ENCODE results near the gene NKG7. TPM values are rescaled to one million over a fixed set of nuclear protein-coding genes. Genes with fewer than 3 reads are reported as not detected.

Gene NKG7
- total RNA-seq, 1 donor from 2014 or later = not detected

DNA sequence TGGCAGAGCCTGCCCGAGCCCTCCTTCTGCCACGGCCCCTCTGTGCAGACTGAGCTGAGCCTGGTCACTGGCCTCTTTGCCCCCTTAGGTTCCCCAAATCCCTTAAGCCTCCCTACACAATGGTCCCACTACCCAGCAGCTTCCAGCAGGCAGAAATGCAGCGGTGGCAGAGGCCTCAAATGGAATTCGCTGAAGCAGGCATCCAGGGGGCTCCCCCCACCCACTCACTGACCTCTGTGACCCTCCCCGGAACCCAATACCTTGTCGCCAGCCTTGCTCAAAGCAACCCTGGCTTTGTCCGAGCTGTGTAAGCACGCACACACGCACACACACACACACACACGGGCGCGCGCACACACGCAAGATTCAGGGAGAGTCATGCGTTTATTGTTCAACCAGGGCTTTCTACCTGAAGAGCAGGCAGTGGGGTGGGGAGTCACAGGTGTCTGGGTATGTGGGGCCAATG lies 15.5 kb upstream of the NKG7 start, which contains the start of gene LIM2:
TSS of gene LIM2 (minus strand) at position 51 of the 466 bp plus-strand sequence. CDS start 531 bp downstream, outside the sequence.
- Mint-ChIP-seq H3K9me3 (ENCODE audit: low read depth) (no peaks in the 10 kb centered on the region), H3K27ac (ENCODE audit: unreplicated experiment) (no peak within 1 kb of the TSS), H3K27me3 (ENCODE audit: low read depth) (no peaks in the 10 kb centered on the region), H3K4me3 (ENCODE audit: unreplicated experiment) (no peak within 1 kb of the TSS), H3K4me1 (ENCODE audit: low read depth) (no peaks in the 10 kb centered on the region), H3K36me3 (ENCODE audit: low read depth) (no peaks in the 10 kb centered on the region)
- no peak for DNase-seq (ENCODE audit: low spot score)
- TF ChIP-seq, protein P1, sequence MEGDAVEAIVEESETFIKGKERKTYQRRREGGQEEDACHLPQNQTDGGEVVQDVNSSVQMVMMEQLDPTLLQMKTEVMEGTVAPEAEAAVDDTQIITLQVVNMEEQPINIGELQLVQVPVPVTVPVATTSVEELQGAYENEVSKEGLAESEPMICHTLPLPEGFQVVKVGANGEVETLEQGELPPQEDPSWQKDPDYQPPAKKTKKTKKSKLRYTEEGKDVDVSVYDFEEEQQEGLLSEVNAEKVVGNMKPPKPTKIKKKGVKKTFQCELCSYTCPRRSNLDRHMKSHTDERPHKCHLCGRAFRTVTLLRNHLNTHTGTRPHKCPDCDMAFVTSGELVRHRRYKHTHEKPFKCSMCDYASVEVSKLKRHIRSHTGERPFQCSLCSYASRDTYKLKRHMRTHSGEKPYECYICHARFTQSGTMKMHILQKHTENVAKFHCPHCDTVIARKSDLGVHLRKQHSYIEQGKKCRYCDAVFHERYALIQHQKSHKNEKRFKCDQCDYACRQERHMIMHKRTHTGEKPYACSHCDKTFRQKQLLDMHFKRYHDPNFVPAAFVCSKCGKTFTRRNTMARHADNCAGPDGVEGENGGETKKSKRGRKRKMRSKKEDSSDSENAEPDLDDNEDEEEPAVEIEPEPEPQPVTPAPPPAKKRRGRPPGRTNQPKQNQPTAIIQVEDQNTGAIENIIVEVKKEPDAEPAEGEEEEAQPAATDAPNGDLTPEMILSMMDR (IDR thresholded peaks at IDR 0.05) = no peak

DNA sequence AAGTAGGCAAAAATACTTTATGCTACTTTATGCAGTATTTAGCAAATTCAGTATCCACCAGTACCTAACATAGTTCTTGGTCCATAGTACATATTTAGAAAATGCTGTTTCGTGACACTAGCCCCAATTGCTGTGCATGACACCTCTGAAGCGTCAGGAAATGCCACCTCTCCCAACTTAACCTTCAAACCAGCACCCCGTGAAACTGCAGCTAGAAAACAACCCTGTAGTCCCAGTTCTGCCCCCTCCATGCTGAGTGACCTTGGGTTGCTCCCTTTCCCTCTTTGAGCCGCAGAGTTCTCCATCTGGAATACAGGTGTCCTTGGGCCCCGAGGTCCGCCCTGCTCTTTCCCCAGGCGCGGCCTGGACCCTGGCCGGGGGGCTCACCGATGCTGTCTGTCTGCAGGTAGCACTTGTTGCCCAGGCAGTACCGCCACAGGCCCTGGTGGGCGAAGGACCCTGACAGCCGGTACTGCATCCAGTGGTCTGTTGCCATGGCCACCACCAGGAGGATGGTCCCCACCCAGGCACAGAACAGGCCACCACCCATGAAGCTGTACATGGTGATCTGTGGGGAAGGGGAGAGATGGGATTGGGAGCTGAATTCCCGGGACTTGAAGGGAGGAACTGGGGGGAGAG lies 14.5 kb upstream of the NKG7 start:
- TF ChIP-seq, protein P1 (IDR thresholded peaks at IDR 0.05) = no peak
- H3K36me3 Mint-ChIP-seq (ENCODE audit: low read depth) = no peaks in the 10 kb centered on the region
- no peak overlapping the region for H3K4me3 Mint-ChIP-seq (ENCODE audit: unreplicated experiment)
- H3K9me3 Mint-ChIP-seq (ENCODE audit: low read depth) = no peaks in the 10 kb centered on the region
- no peaks in the 10 kb centered on the region for H3K27me3 Mint-ChIP-seq (ENCODE audit: low read depth)
- no peak overlapping the region for H3K27ac Mint-ChIP-seq (ENCODE audit: unreplicated experiment)
- peak; percentile 5 for DNase-seq (ENCODE audit: low spot score)
- no peaks in the 10 kb centered on the region for H3K4me1 Mint-ChIP-seq (ENCODE audit: low read depth)

DNA sequence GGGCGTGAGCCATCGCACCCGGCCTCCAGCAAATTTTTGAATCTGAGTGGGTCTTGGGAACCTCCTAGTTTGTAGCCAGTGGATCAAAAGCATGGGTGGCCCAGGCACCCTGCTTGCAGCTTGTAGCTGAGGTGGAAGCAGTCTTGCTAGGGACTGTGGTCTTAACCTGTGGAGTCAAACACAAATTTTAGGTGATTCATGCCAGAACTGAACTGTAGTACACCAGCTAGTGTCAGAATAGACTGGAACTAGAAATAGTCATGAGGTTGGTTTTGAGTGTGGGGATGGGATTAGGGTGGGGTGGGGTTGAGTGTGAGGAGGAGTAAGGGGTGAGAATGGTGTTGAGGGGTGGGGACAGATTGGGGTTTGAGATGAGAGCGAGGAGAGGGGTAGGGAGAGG lies 9.6 kb upstream of the NKG7 start:
- Mint-ChIP-seq H3K4me3 (ENCODE audit: unreplicated experiment) (no peak overlapping the region), H3K36me3 (ENCODE audit: low read depth) (no peaks in the 10 kb centered on the region), H3K4me1 (ENCODE audit: low read depth) (no peaks in the 10 kb centered on the region), H3K27me3 (ENCODE audit: low read depth) (no peaks in the 10 kb centered on the region), H3K9me3 (ENCODE audit: low read depth) (no peaks in the 10 kb centered on the region), H3K27ac (ENCODE audit: unreplicated experiment) (no peak overlapping the region)
- no peak for DNase-seq (ENCODE audit: low spot score)
- TF ChIP-seq, protein P1 (IDR thresholded peaks at IDR 0.05) = no peak

- Mint-ChIP-seq H3K36me3 (ENCODE audit: low read depth) (no peaks in the 10 kb centered on the region), H3K9me3 (ENCODE audit: low read depth) (no peaks in the 10 kb centered on the region), H3K4me3 (ENCODE audit: unreplicated experiment) (no peak overlapping the region), H3K27ac (ENCODE audit: unreplicated experiment) (no peak overlapping the region), H3K27me3 (ENCODE audit: low read depth) (no peaks in the 10 kb centered on the region), H3K4me1 (ENCODE audit: low read depth) (no peaks in the 10 kb centered on the region)
- TF ChIP-seq, protein P1 (IDR thresholded peaks at IDR 0.05) = no peak
- DNase-seq (ENCODE audit: low spot score) = peak; percentile 74
These were observed 7.9 kb upstream of the NKG7 start for GRCh38 chr19:51380379-51380778.

- Mint-ChIP-seq H3K9me3 (ENCODE audit: low read depth) (no peaks in the 10 kb centered on the region), H3K4me3 (ENCODE audit: unreplicated experiment) (no peak overlapping the region), H3K27ac (ENCODE audit: unreplicated experiment) (no peak overlapping the region), H3K27me3 (ENCODE audit: low read depth) (no peaks in the 10 kb centered on the region), H3K36me3 (ENCODE audit: low read depth) (no peaks in the 10 kb centered on the region), H3K4me1 (ENCODE audit: low read depth) (no peaks in the 10 kb centered on the region)
- TF ChIP-seq, protein P1 (IDR thresholded peaks at IDR 0.05) = no peak
- no peak for DNase-seq (ENCODE audit: low spot score)
These were observed 5.0 kb upstream of the NKG7 start for GRCh38 chr19:51377422-51377821.

Measured in chondrocyte (in vitro differentiated cells).